ES-I3 (cell line): ENCODE measurements around the gene RAB5B.
A peak's percentile ranks its signal among the peaks of the same experiment; 100 is the strongest.

ENCODE experiments used
- H3K36me3 ChIP-seq: 2 replicates; pipeline ENCODE4 v1.6.1; 2013; ENCODE audit warnings: mild to moderate bottlenecking, low read length, control low read depth, moderate library complexity; ENCODE audit not compliant: insufficient read depth
- H3K4me1 ChIP-seq: 2 replicates; pipeline ENCODE4 v1.6.1; 2013; ENCODE audit warnings: mild to moderate bottlenecking, control low read depth, low read length; ENCODE audit not compliant: insufficient read depth
- H3K9ac ChIP-seq: 2 replicates; pipeline ENCODE4 v1.6.1; 2013; ENCODE audit warnings: low read depth, mild to moderate bottlenecking, low read length, moderate library complexity
- H3K9me3 ChIP-seq: 2 replicates; pipeline ENCODE4 v1.6.1; 2013; ENCODE audit warnings: mild to moderate bottlenecking, low read length, moderate library complexity; ENCODE audit not compliant: control insufficient read depth, insufficient read depth

Gene RAB5B

DNA sequence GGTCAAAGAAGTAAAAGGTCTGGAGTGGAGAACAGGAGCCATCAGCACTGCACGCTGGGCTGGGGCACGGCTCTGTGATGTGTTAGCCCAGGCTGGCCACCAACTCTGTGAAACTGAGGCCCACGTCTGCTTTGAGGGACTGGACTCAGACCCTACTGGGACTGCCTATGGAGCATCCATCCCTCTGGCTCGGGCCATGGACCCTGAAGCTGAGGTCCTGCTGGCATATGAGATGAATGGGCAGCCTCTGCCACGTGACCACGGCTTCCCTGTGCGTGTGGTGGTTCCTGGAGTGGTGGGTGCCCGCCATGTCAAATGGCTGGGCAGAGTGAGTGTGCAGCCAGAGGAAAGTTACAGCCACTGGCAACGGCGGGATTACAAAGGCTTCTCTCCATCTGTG lies 30.3 kb downstream of the RAB5B start:
- no peak overlapping the region for H3K9ac ChIP-seq

DNA sequence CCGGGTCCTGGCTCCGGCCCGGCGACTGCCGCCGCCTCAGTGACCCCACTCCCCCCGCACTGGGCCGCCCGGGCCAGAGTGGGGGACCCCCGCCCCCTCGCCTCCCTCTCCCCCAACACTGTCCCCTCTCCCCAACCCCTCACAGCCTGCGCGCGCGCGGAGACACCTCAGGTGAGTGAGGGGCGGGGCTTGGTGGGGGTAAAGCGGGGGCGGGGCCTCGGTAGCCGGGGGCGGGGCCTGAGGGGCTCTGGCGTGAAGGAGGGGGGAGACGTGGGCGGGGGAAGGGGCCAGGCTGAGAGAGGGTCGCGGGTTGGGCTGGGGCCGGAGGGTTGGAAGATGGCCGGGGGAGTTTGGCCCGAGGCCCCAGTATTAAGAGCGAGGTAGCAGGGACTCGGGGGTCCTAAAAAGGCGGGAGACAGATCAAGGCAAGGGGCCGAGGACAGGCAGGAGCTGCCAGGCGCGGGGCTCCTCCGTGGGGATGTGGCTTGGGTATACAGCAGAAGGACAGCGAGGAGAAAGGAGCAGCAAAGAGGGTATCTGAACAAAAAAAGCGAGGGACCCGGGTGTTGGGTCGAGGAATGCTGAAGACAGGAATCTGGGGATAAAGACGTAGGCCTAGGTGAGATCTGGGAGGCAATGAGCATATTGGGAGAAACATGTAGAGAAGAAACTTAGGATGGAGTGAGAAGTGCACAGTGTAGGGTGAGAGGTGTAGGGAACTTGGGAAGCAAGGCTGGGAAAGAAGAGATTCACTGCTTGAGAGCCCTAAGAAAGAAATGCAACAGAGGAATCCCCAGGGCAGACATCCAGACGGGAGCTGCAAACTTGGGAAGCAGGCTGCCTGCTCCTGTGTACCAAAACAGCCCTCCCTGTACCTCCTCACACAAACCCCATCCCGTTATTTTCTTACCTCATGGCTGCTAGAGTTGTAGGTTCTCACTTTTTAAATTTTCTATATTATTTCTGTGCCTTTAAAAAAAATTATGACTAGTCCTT lies 34.0 kb downstream of the RAB5B start:
- H3K4me1 ChIP-seq = no peaks in the 10 kb centered on the region
- no peaks in the 10 kb centered on the region for H3K36me3 ChIP-seq
- no peaks in the 10 kb centered on the region for H3K9me3 ChIP-seq
- H3K9ac ChIP-seq = peak overlapping the region; percentile 88

More for the DNA sequence above, 30.3 kb downstream of the RAB5B start:
- H3K4me1 ChIP-seq = no peaks in the 10 kb centered on the region
- no peaks in the 10 kb centered on the region for H3K36me3 ChIP-seq
- H3K9me3 ChIP-seq = no peaks in the 10 kb centered on the region

DNA sequence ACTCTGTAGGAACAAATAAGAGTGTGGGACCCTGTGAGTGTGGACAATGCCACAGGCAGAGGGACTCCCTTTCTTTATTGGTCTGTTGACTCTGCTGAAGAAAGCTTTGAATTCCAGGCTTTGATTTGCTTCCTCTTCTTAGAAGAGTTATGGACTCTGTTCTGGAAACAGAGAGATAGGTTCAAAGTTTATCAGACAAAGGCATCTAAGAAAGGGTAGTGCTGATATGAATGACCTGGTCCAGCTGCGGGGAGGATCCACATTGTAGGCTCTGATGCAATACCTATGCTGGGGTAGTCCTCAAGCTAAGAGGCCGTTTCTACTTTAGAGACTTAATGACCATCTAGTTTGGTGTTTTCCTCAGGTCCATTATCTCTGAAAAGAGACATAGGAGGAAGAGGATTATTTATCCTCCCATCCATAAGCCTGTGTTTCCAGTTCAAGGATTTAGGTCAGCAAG lies 36.3 kb downstream of the RAB5B start:
- Histone ChIP-seq H3K36me3 (no peaks in the 10 kb centered on the region), H3K9me3 (no peaks in the 10 kb centered on the region), H3K9ac (no peak overlapping the region), H3K4me1 (no peaks in the 10 kb centered on the region)

DNA sequence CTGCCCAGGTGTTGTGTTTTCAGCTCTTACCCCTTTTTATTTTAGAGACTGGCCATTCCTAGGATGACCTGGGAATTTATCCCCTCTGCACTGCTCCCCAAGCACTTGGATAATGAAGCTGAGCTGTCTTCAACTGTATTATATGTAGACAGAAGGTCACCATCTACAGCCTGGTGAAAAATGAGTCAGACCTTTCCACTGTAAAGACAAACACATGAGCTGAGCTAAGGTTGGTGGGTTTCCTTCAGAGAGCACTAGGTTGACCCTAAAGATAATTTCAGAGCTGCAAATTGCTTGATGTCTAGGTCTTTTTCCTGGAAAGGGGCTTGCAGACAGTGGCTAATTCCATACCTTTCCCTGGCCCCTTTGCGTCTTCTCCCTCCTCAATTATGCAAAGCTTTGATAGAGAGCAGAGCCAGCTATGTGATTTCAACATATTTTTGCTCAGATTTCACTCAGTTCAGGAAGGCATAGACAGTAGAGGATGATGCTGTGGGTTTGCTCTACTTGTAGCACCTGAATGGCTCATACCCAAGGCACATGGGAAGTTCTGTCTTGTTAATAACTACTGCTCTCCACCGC lies 37.7 kb downstream of the RAB5B start:
- H3K9ac ChIP-seq = no peak overlapping the region
- H3K4me1 ChIP-seq = no peaks in the 10 kb centered on the region
- H3K9me3 ChIP-seq = no peaks in the 10 kb centered on the region
- H3K36me3 ChIP-seq = no peaks in the 10 kb centered on the region

DNA sequence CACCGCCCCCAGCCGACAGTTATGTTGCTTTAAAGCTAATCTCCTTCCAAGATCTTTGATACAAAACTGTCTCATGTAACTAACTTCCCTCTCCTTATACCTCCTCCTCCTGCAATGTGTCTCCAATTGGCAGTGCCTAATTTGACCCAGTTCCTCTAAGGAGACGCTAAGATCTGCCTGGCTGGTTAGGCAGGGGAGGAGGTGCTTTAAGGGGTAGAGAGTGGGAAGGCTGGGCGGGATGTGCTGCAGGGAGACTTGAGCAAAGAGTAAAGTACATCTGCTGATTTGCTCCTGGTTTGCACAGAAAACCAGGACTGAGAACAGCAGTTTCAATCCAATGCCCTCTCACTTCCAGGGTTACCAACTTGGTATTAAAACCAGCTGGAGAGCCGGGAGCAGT lies 39.6 kb downstream of the RAB5B start:
- no peaks in the 10 kb centered on the region for H3K4me1 ChIP-seq
- H3K9me3 ChIP-seq = no peaks in the 10 kb centered on the region
- no peaks in the 10 kb centered on the region for H3K36me3 ChIP-seq
- no peak overlapping the region for H3K9ac ChIP-seq

DNA sequence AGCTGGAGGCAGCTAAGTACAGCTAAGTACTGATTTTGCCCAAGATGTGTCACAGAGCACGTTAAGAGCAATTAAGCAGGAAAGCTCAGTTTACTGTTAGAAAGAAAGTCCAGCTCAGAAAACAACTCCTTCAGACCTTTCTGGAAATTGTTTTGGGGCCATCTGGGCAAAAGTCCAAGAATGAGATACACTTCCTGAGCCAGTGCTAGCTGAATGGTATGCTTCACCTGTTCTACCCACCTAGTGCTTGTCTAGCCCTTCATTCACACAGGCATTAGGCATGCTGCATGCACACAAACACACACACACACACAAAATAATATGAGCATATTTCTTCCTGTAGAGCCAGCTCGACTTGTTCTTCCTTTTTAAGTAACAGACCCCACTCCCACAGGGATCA lies 40.3 kb downstream of the RAB5B start:
- Histone ChIP-seq H3K4me1 (no peaks in the 10 kb centered on the region), H3K36me3 (no peaks in the 10 kb centered on the region), H3K9me3 (no peaks in the 10 kb centered on the region), H3K9ac (no peak overlapping the region)

DNA sequence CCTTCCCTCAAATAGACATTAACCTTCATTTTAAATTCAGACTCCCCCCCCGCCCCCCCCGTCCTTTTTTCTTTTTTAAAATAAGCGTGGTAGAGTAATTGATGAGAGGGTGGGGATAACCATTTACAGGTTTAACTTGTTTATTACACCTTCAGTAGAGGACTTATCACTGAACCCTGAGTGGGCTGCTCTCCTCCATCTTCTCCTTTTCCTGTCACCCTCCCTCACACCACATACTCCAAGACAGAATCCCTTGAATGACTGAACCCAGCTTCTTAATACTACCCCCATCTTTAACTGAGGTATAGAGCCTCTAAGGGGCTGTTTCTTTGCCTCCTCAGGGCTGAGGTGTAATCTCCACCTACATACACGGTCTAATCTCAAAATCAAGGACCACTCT lies 43.3 kb downstream of the RAB5B start:
- Histone ChIP-seq H3K36me3 (no peaks in the 10 kb centered on the region), H3K9me3 (no peaks in the 10 kb centered on the region), H3K4me1 (peaks cover 7% of the 10 kb centered on the region), H3K9ac (no peak overlapping the region)

DNA sequence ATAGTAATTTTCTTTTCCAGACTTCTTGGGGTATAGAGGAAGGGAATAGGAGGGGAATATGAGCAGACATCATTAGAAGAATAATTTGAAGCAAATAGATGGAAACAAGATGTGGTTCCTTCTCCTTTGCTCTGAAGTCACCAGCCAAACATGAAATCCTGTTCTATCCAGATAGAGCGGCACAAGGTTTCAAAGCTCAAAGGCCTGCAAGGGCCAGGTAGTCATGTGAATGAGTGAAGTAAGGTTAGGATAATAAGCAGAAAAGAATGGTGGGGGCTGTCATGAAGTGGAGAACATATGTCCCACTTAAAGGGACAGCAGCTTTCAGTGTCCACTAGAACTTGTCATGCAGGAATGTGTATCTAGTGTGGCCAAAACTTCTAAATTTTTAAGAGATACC lies 44.5 kb downstream of the RAB5B start:
- H3K36me3 ChIP-seq = no peaks in the 10 kb centered on the region
- H3K4me1 ChIP-seq = peaks cover 7% of the 10 kb centered on the region
- H3K9ac ChIP-seq = no peak overlapping the region
- H3K9me3 ChIP-seq = no peaks in the 10 kb centered on the region

DNA sequence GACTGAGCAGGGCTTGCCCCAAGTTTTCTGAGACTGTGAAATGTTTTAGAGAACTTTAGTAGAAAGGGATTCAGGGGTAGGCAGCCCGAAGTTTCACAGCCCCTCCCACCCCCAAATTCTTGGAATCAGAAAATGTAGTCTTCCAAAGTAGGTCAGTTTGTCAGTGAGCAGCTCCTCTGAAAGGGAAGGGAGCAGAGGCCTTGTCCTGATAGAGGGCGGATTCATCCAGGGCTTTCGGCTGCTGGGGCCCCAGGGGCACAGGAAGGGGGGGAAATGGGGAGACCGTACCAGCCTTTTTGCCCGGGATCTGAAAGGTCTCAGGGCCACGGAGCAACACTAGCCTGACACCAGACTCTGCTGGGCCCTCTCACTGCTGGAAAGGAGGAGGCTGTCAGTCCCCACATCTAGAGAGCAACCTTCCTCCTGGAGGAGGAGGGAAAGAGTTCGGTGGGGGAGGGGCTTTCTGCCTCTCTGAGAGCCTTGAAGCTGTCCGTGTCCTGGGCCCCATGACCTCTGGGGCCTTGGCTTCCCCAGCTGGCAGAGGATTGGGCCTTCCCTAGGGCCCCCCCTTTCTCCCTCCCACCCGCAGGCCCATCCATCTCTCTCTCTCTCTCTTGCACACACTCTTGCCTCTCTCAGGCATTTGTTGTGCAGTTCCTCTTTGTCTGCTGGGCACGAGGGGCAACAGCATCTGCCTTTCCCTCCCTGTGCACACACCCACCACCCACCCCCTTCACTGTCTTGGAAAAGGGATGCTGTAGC lies 46.7 kb downstream of the RAB5B start, which contains the start of gene IKZF4:
Gene IKZF4, plus strand, starts transcription at position 621 of the 762 bp plus-strand sequence. CDS start 451 bp downstream, outside the sequence.
- Histone ChIP-seq H3K9ac (peak within 1 kb of the TSS; percentile 54), H3K36me3 (peaks cover 3% of the 10 kb centered on the region), H3K4me1 (peaks cover 7% of the 10 kb centered on the region), H3K9me3 (no peaks in the 10 kb centered on the region)

DNA sequence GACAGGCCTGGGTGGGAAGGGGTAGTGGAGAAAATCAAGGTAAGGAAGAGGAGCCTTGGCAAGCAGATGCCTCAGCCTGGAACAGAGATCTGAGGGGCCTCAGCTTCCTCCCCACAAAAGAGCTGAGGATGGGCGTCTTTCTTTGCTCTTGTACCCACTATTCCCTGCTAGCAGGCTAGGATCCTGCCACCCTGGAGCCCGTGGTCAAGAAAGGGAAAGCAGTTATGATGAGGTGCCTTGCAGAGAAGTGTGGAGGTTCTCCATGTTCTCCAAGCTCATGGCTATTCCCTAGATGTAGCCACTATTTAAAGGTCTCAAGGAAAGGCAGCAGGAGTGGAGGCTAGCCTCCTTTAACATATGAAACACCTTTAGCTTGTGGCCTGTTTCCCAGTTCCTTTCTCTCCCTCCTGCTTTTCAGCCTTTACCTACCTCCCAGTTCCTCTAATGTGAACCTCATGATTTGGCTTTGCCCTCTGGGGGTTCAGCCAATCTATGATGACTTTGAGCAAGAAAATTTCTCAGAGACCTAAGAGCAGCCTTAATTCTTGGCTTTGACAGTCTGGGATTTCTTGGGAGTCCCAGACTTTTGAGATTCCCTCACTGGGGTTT lies 48.1 kb downstream of the RAB5B start:
- no peaks in the 10 kb centered on the region for H3K9me3 ChIP-seq
- peaks cover 7% of the 10 kb centered on the region for H3K4me1 ChIP-seq
- H3K9ac ChIP-seq = peak overlapping the region; percentile 54; the same call in 1 of the 2 replicates
- H3K36me3 ChIP-seq = peaks cover 3% of the 10 kb centered on the region

DNA sequence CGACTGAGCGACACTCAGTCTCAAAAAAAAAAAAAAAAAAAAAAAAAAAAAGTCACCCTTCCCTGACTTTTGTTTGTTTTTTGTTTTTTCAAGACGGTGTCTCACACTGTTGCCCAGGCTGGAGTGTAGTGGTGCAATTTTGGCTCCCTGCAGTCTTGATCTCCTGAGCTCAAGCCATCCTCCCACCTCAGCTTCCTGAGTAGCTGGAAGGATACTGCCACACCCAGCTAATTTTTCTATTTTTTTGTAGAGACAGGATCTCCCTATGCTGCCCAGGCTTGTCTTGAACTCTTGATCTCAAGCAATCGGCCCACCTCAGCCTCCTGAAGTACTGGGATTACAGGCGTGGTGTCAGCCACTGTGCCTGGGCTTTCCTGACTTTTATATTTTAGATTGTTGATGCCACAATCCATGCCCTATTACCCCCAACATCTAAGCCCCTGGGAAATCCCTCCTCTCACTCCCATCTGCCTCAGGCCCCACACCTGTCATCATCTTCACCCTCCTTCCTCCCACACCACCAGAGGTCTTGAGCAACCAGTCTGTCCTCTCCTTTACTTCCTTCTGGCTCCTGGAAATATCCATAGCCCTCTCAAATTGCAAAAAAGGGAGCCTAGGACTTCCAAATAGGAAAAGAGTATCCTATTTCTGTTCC lies 54.8 kb downstream of the RAB5B start:
- no peaks in the 10 kb centered on the region for H3K4me1 ChIP-seq
- H3K36me3 ChIP-seq = peaks cover 12% of the 10 kb centered on the region
- no peak overlapping the region for H3K9ac ChIP-seq
- H3K9me3 ChIP-seq = no peaks in the 10 kb centered on the region

DNA sequence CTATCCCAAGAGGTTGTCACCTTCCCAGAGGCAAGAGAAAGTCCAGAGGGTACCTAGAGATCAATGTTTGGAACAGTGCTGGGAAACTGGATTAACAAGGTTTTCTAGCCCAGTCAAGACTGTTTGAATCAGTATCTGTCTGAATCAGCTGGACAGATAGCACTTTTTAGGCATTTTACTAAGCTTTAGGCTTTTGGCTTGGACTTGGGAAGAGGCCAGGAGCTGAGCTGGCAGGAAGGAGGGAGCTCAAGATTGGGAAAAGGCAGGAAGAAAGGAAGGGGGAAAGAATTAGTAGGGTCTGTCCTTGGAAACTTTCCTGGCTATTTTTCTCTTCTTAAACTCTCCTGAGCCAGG lies 55.3 kb downstream of the RAB5B start:
- Histone ChIP-seq H3K4me1 (no peaks in the 10 kb centered on the region), H3K9me3 (no peaks in the 10 kb centered on the region), H3K36me3 (peaks cover 12% of the 10 kb centered on the region), H3K9ac (no peak overlapping the region)

DNA sequence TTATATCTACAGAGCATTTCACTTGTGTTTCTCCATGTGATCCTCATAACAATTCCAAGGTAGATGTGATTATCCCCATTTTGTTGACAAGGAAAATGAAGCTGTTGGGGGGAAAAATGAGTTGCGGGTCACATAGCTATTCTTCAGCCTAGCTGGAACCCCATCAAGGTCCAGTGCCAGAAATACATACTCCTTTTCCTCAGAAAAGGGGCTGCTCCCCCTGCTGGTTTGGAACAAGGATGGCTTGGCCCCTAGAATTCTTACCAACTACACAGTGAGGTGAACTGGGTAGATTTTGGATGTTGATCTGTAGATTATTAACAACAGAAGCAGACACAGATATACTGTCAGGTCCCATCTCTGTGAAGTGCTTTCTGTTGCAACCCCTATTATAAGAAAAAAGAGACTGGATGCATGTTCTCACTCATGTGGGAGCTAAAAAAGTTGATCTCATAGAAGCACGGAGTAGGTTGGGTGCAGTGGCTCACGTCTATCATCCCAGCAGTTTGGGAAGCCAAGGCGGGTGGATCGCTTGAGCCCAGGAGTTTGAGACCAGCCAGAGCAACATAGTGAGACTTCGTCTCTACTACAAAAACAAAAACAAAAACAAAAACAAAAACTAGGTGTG lies 55.9 kb downstream of the RAB5B start:
- Histone ChIP-seq H3K36me3 (peaks cover 12% of the 10 kb centered on the region), H3K9ac (no peak overlapping the region)

More for the DNA sequence above, 55.9 kb downstream of the RAB5B start:
- Histone ChIP-seq H3K9me3 (no peaks in the 10 kb centered on the region), H3K4me1 (no peaks in the 10 kb centered on the region)
